GM21360 (cell line): ENCODE results near the gene DLX3.

ENCODE experiments used
- ATAC-seq: cut with Tn5 transposase; IDR thresholded peaks from one replicate; pipeline ENCODE4 v1.9.1; 2021; ENCODE audit warnings: mild to moderate bottlenecking, moderate library complexity; ENCODE audit not compliant: unreplicated experiment

Gene DLX3

GRCh38 chr17:49992933-49993422, 2.0 kb downstream of the DLX3 start:
- ATAC-seq = no peak

GRCh38 chr17:49992191-49992932, 2.7 kb downstream of the DLX3 start:
- no peak for ATAC-seq

GRCh38 chr17:49991409-49991808, 3.6 kb downstream of the DLX3 start:
- no peak for ATAC-seq

GRCh38 chr17:49990921-49991320, 4.1 kb downstream of the DLX3 start:
- no peak for ATAC-seq

GRCh38 chr17:49990331-49990730, 4.7 kb downstream of the DLX3 start:
- no peak for ATAC-seq

- ATAC-seq = no peak
Measured at GRCh38 chr17:49989518-49989880, 5.5 kb downstream of the DLX3 start.

- ATAC-seq = no peak
Measured at GRCh38 chr17:49987681-49988441, 7.2 kb downstream of the DLX3 start.

- ATAC-seq = no peak
Measured at GRCh38 chr17:49987290-49987585, 7.8 kb downstream of the DLX3 start.

- ATAC-seq = no peak
Measured at GRCh38 chr17:49986396-49987289, 8.4 kb downstream of the DLX3 start.

- no peak for ATAC-seq
Measured at GRCh38 chr17:49985310-49985990, 9.6 kb downstream of the DLX3 start.

- ATAC-seq = no peak
Measured at GRCh38 chr17:49984776-49985175, 10.2 kb downstream of the DLX3 start.

GRCh38 chr17:49984283-49984682, 10.7 kb downstream of the DLX3 start:
- ATAC-seq = no peak

GRCh38 chr17:49980703-49981197, 14.3 kb downstream of the DLX3 start:
- ATAC-seq = no peak

- no peak for ATAC-seq
Measured at GRCh38 chr17:49979748-49980479, 15.1 kb downstream of the DLX3 start.

- no peak for ATAC-seq
Measured at GRCh38 chr17:49978501-49978900, 16.5 kb downstream of the DLX3 start.

GRCh38 chr17:49977463-49978389, 17.3 kb downstream of the DLX3 start:
- ATAC-seq = no peak

- ATAC-seq = no peak
Measured at GRCh38 chr17:49976828-49977202, 18.2 kb downstream of the DLX3 start.

- no peak for ATAC-seq
Measured at GRCh38 chr17:49976163-49976827, 18.7 kb downstream of the DLX3 start.
